ENCODE results near the gene ZFHX2.

ZFHX2 gene

GRCh38 chr14:23561873-23562821, 10.6 kb upstream of the ZFHX2 start:
- DNase-seq (ENCODE audit: low read depth in 3 of 3, low spot score in 1 of 3): no peak

GRCh38 chr14:23561259-23561658, 9.7 kb upstream of the ZFHX2 start:
- no peak for DNase-seq (ENCODE audit: low read depth in 3 of 3, low spot score in 1 of 3)

- no peak for DNase-seq (ENCODE audit: low read depth in 3 of 3, low spot score in 1 of 3)
These were observed 8.5 kb upstream of the ZFHX2 start for GRCh38 chr14:23559926-23560520.

- peak; percentile 19 to 61 (median 38) for DNase-seq (ENCODE audit: low read depth in 3 of 3, low spot score in 1 of 3)
These were observed 7.7 kb upstream of the ZFHX2 start for GRCh38 chr14:23559010-23559925.

GRCh38 chr14:23558346-23559009, 6.9 kb upstream of the ZFHX2 start:
- no peak for DNase-seq (ENCODE audit: low read depth in 3 of 3, low spot score in 1 of 3)

- no peak for DNase-seq (ENCODE audit: low read depth in 3 of 3, low spot score in 1 of 3)
These were observed 6.4 kb upstream of the ZFHX2 start for GRCh38 chr14:23557946-23558345.

- DNase-seq (ENCODE audit: low read depth in 3 of 3, low spot score in 1 of 3): no peak
These were observed 6.0 kb upstream of the ZFHX2 start for GRCh38 chr14:23557521-23557920.

GRCh38 chr14:23556700-23557440, 5.3 kb upstream of the ZFHX2 start:
- DNase-seq (ENCODE audit: low read depth in 3 of 3, low spot score in 1 of 3): no peak

GRCh38 chr14:23555882-23556699, 4.5 kb upstream of the ZFHX2 start, which contains the start of gene THTPA:
Gene THTPA, plus strand, starts transcription at chr14:23556271. Its CDS starts 487 bp downstream, at chr14:23556758.
- peak; percentile 72 to 80 (median 80) for DNase-seq (ENCODE audit: low read depth in 3 of 3, low spot score in 1 of 3)

GRCh38 chr14:23555533-23555881, 3.9 kb upstream of the ZFHX2 start:
- DNase-seq (ENCODE audit: low read depth in 3 of 3, low spot score in 1 of 3): no peak

GRCh38 chr14:23550812-23551265, 726 bp downstream of the ZFHX2 start:
- no peak for DNase-seq (ENCODE audit: low read depth in 3 of 3, low spot score in 1 of 3)

GRCh38 chr14:23550131-23550811, 1.3 kb downstream of the ZFHX2 start:
- DNase-seq (ENCODE audit: low read depth in 3 of 3, low spot score in 1 of 3): no peak

GRCh38 chr14:23548351-23549318, 2.9 kb downstream of the ZFHX2 start:
- no peak for DNase-seq (ENCODE audit: low read depth in 3 of 3, low spot score in 1 of 3)

- DNase-seq (ENCODE audit: low read depth in 3 of 3, low spot score in 1 of 3): no peak
These were observed 3.6 kb downstream of the ZFHX2 start for GRCh38 chr14:23547924-23548323.

- DNase-seq (ENCODE audit: low read depth in 3 of 3, low spot score in 1 of 3): no peak
These were observed 5.0 kb downstream of the ZFHX2 start for GRCh38 chr14:23546450-23547035.

- DNase-seq (ENCODE audit: low read depth in 3 of 3, low spot score in 1 of 3): no peak
These were observed 5.7 kb downstream of the ZFHX2 start for GRCh38 chr14:23545740-23546365.

Measured in stimulated activated CD4-positive, alpha-beta T cell treated with anti-CD3 and anti-CD28 coated beads, TNF-alpha, amount 100 ng/mL, for 1 hour (primary cell).